ENCODE results near the gene SMIM17.

SMIM17 gene

GRCh38 chr19:56701895-56702294 lies 58.9 kb downstream of the SMIM17 start:
- TF ChIP-seq CTCF (IDR thresholded peaks at IDR 0.05; ENCODE audit: control insufficient read depth, extremely low read depth, insufficient read depth), result no peak
- DNase-seq (ENCODE audit: low read depth), result no peak
- no peak overlapping the region for H3K4me3 ChIP-seq (ENCODE audit: low read depth, low read length)

GRCh38 chr19:56705939-56706338 lies 63.0 kb downstream of the SMIM17 start:
- no peak for DNase-seq (ENCODE audit: low read depth)
- no peak for TF ChIP-seq CTCF (IDR thresholded peaks at IDR 0.05; ENCODE audit: control insufficient read depth, extremely low read depth, insufficient read depth)
- H3K4me3 ChIP-seq (ENCODE audit: low read depth, low read length), result no peak overlapping the region

Data from LNCaP clone FGC (cell line).